HG03342 (cell line): ENCODE measurements around the gene SPTBN1.

ENCODE experiments used
- ATAC-seq: cut with Tn5 transposase; IDR thresholded peaks from one replicate; pipeline ENCODE4 v1.9.1; 2021; ENCODE audit warnings: mild to moderate bottlenecking, moderate library complexity; ENCODE audit not compliant: unreplicated experiment

Gene SPTBN1

DNA sequence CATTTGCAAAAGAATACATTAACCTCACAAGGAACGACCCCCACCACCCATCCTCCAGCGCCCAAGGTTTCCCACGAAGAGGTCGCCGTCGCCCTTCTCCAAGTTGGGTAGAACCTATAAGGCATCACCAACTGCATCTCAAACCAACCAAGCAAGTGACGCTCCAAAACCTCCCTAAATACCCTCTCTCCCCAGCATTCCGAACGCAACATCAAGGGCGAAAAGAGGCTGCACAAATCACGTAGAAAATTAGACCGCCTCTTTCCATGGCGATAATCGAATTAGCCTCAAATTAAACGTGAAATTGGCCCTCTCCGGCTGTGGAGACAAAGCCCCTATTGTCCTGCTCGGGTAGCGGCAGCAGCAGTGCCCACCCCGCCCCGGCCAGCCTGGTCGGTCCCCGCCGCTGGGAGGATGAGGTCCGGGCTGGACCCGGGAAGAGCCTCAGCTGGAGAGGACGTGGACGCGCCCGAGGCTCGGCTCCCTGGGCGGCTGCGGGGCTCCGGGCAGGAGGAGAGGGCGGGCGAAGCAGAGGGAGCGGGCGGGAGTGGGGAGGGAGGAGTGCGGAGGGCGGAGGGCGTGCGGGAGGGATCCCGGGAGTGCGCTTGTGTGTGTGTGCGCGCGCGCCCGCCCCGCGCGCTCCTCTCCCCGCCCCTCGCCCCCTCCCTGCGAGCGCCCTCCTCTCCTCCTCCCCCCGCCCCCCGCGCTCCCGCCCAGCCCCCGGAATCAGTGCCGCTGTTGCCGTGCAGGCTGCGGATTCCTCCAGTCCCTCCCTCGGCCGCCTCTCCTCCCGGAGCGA, at the start of gene SPTBN1:
TSS of gene SPTBN1 (plus strand) at position 765 of the 799 bp plus-strand sequence. CDS start 70,092 bp downstream, outside the sequence.
- ATAC-seq, result no peak

DNA sequence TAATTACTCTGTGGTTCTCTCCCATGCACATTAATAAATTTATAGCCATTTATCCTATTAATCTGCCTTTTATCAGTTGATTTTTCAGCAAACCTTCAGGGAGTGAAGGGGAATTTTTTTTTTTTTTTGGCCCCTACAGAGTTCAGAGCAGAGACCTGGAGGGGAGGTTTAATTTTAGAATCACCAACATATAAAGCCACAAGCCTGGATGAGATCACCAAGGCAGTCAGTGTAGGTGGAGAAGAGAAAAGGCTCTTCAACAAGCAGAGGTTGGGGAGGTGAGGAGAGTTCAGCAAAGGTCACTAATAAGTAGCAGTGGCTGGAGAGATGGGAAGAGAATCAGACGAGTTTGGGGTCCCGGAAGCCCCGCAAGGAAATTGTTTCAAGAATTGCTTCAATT, 48.4 kb upstream of the SPTBN1 start:
- ATAC-seq, result no peak

DNA sequence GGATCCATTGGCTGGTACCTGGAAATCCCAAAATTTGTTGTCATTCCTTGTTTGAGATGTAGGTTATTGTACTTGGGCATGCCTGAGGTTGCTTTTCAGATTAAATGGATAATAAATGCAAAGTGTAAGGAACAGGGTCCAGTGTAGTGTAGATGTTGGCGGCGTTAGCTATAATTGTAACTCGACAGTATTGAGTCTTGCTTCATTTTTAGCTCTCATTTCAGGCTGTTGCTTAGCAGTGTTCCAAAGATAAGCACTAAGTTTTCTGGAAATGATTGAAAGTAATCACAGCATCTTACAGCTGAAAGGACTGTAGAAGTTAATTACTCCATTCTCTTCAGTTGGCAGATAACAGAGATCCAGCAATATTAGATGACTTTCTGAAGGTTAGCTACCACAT, 47.8 kb upstream of the SPTBN1 start:
- no peak for ATAC-seq

DNA sequence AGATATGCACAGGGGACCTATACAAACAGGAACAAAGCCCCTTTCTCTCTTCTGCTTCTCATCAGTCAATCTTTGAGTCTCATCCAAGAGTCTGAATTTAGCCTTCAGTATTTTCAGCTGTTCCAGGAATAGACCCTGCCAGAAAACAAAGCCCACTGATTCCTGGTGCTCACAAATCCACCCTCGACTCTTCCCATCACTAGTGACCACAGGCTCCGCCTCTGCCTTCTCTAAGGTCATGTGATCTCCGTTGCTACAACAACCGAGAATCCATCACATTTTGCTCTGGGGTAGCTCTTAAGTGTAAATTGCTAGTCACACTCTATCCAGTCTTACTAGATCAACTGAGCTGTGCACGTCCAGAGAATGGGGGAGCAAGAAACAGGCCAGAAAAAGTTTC, 46.4 kb upstream of the SPTBN1 start:
- no peak for ATAC-seq

DNA sequence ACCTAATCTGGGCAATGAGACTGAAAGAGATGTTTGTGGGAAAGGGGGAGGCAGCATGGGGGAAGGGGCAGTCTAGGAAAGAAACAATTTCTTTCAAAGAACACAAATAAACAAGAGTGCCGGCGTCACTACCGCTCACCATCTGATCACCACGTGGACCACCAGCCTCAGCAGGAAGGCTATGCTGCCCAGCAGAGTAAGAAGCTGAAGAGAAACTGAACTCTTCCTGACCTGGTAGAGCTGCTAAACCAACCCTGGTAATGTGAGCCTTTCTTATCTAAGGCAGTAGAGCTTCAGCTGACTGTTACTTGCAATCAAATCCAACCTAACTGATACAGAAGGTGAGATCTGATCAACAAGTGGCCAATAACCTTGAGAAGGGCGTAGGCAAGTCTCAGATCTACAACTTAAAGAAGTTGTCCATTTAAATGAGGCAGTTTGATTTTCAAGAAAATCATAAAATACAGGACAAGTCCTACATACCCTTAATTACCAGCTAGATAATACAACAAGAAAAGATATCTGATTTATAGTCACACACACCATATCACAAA, 44.2 kb upstream of the SPTBN1 start:
- no peak for ATAC-seq

DNA sequence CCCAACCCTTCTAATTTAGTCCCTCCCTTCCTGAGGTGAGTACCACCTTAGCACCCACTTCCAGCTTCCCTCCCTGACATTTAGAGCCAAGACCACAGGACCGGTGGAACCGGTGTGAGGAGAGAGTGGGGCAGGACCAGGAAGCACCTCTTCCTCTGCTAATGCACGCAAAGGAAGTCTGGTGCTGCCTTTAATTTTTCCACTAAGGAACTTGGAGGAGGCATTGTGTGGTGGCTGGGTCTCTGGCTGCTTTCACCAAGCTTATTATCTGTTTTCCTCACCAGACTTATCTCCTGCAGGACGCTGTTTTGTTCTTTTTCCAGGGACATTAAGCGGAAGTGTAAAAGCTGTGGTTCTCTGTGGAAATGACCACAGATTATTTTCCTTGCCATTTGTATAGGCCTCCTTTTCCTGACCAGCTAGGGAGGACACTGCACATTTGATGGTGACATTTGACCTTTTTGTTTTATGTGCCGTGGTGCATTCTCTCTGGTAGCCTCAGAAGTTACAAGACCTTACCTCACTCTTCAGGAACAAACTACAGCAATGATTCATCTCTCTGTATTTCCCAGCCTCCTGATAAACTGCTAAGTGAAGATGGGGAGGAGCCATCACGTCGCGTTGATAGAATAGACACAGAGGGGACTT, 39.8 kb upstream of the SPTBN1 start:
- ATAC-seq, result no peak

DNA sequence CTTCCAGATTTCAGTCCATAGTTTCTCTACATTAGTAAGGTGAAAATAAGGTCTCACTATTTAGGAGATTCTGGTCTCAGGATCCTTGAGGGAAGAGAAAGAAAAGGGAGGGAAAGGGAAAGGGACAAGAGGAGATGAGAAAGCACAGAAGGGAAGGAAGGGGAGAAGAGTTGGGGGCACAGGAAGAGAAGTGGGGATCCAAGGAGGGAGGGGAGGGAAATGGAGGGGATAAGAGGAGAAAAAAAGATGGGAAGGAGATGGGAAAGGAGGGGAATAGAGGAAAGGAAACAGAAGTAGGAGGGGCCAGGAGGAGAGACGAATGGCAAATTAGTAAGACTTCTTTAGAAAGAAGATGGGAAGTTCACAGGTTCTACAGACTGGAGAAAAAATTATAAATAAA, 39.2 kb upstream of the SPTBN1 start:
- ATAC-seq, result no peak

DNA sequence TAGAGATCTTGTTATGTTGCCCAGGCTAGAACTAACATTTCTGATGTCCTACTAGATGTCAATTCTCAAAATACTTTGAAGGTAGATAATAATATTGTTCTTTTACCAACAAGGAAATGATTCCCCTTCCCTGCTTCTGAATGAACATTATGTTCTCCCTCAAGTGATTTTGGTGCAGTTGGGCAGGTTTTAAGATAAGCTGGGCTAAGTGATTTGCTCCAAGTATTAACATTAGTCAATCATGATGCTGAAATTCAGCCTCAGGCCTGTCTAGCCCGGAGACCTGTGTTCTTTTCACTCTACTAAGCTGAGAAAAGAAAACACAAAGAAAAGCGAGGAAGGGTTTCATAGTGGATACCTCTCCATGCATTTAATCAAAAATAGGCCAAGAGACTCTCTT, 38.5 kb upstream of the SPTBN1 start:
- ATAC-seq, result no peak

DNA sequence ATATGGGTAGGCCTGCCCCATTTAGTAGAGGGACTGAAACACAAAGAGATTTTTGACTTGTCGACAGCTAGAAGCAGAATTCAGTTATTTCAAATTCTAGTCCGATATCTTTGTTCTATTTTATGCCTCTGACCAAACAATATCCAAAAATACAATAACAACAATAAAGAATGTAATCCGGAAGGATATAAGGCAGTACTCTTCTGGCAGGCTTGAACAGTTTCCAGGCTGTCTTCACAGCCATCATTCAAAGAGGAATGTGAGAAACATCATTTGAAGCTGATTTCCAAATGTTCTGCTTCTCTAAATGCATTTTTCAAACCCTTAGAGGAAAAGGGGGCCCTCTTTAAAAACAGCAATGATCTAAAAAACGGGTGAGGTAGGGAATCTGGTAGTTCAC, 36.7 kb upstream of the SPTBN1 start:
- ATAC-seq, result no peak

DNA sequence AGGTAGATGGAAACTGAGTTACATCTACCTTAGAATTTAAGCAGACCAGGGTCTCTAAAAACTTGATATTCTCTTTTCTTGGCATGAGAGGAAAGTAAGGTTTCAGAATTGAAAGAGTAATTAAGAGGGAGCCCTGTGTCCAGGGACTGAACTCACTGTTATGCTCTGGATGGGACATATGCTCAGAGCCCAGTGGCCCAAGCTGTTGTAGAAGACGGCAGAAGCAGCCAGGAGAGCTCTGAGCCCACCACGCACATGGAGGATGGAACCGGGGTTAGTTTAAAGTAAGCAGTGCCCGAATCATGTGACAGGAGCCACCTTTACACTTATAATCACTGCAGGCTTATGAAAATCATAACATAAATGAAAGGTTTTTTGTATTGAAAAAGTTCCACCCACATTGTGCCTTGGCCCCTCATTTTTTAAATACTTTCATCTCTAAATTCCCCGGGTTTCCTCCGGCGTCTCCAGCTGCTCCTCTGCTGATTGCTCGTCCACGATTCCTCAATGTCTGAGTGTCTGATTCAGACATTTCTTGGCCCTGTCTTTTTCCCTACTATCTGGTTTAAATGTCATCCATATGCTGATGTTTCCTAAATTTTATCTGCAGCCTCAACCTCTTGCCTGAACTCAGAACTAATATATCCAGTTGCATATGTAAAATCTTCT, 36.1 kb upstream of the SPTBN1 start:
- ATAC-seq, result no peak

DNA sequence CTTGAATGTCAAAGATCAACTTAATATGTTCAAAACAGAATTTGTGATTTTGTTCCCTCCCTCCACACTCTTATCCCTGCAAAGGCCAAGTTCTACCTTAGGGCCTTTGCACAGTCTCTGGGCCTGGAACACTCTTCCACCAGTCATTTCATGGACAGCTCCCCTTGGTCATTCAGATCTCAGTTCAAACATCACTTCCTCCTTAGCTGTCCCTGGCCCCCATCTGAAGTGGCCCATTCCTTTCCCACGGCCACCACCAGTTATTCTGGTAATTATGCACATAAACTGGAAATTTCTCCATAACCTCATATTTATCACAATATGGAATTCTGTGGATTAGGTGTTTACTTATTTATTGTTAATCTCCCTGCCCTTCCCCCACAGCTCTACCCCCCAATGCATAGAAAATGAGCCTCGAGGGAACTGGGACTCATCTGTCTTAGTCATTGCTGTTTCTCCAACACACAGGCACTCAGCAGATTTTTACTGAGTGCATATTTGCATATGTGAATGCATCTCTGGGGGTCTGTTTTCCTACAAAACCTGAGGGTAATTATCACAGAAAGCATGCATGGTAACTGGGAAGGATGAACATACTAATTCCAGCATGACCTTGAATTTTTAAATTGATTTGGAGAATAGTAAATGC, 35.5 kb upstream of the SPTBN1 start:
- no peak for ATAC-seq

DNA sequence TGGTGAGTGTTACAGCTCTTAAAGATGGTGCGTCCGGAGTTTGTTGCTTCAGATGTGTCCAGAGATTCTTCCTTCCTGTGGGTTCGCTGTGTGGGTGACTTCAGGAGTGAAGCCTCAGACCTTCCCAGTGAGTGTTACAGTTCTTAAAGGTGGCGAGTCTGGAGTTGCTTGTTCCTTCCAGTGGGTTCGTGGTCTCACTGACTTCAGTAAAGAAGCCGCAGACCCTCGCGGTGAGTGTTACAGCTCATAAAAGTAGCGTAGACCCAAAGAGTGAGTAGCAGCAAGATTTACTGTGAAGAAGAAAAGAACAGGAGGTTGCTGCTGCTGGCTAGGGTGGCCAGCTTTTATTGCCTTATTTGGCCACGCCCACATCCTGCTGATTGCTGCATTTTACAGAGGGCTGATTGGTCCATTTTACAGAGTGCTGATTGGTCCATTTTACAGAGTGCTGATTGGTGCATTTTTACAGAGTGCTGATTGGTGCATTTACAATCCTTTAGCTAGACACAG, 34.0 kb upstream of the SPTBN1 start:
- ATAC-seq, result no peak

DNA sequence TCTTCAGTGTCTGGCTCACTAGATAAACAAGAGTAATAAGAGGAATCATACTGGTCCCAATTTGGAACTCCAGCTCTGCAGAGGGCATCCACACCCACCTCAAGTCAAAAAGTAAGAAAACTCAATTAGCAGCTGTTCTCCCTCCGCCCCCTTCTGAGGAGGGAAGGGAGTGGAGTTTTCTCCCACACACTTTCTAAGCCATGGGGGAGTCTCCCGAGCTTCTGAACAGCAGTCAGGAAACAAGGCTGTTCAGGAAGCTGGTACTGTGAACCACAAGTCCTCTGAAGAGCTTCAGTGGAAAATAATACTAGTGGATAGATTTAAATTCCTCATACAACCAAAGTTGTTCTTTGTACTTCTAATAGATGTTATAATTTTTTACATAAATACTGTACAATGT, 32.9 kb upstream of the SPTBN1 start:
- no peak for ATAC-seq

DNA sequence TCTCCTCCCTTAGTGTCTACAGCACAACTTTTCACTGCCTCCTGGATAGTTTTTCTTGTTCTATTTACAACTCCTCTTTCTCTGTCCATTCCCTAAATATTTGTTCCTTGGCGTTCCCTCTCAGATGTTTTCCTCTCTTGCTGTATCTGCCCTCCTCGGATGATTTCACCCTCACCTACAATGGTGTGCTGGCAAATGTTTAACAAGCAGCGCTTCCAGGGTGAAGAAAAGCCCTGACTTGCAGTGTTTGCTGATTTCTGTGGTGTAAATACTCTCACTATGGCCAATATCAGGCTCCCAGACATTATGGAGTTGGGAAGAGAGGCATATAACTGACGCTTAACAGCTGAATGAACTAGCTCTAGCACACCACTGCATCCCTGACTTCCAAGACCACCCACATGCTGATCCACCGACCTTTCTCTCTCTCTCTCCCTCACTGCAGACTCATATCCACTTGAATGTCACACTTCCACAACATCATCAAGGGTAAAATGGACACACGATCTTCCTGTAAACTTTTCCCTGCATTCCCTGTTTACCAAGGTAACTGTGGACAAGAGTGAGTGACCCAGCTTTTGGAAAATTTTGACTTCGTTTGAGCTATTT, 31.5 kb upstream of the SPTBN1 start:
- ATAC-seq, result no peak

DNA sequence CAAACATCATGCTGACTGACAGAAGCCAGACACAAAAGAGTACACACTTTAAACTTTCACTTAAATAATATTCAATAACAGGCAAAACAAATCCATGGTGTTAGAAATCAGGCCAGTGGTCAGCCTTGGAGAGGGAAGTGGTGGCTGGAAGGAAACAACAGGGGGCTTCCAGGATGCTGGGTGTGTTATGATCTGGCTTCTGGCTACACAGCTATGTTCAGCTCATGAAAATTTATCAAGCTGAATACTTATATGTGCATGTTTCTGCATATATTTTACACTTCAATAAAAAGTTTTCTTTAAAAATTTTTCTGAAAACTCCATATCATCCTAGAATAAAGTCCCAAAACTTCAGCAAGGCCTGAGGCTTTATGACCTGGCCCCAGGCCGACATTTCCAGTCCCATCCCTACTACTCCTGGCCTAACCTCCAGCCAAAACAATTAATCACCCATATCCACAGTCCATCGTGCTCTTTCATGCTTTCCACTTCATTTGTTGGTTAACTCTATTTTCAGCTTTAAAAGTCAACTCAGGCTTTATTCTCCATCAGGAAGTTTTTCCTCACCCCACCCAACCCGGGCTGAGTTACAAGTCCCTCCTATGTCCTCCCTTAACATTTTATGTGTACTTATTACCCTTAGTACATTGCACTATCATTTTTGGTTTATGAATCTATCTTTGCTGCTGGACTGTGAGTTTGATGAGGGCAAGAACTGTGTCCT, 27.9 kb upstream of the SPTBN1 start:
- ATAC-seq, result no peak

DNA sequence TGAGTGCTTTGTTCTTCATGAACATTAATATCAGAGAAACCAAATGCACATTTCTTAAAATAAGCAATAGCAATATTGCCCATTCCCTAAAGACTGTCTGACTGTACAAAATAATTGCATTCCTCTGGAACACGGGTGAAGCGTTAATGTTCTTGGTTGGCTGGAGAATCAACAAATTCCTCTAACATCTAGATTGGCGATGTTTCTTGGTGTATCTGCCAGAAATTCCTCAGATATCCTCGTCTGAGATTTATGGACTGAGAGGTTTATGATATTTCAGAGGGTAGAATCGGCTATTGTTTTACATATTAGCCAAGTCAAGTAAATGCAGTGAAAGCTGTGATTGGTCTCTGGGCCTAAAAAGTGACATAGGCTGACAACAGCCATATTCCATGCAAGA, 27.1 kb upstream of the SPTBN1 start:
- no peak for ATAC-seq

DNA sequence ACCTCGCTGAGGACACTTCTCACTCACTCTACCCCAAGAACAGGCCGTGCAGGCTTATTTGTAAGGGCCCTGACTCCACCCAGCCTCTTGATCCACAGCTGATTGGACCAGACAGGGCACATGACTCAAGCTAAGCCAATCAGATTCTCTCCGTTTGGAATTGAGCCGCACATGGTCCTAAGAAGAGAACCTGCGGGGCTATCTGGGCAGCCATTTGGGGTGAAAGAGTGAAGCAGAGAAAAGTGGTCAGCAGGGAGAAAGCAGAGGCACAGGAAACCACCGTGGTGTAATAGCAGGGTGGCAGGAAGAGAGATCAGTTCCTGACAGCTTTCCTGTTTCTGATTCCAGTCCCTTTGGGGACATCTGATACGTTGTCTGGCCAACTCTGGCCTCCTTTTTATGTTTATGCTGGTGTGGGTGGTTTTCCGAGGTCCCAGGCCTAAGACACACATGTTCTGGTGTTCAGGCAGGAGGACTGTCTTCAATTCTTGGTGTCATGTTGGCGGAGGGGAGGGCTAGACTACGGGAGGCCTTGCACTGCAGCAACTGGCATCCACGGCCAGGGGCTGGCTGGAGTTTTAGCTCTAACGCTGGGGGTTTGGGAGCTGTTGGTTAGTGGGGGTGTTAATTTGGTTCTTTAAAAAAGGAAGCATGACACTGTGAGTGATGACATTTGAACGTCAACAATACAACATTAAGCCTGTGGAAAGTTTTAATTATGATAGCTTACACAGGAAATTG, 26.1 kb upstream of the SPTBN1 start:
- ATAC-seq, result no peak

DNA sequence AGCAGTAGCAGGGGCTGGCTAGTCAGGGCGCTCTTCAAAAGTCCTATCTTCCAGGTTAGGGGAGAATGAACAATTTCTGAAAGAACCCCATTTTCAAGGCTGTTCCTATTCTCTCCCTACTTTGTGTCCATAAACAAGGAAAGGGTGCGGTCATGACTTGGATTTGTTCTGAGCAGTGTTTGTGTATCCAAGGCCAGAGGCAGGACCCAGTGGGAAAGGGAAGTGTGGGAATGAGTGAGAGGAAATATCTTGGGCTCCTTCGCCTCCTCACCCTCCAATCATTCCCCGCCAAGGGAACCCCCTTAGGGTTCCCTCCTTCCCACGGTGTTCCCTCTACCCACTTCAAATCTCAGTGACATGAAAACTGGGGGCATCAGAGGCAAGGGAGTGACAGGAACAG, 25.5 kb upstream of the SPTBN1 start:
- ATAC-seq, result no peak
